ENCODE results near the gene LTB.

The LTB gene

GRCh38 chr6:31534521-31535040 lies 47.6 kb downstream of the LTB start:
- DNase-seq (ENCODE audit: low read depth) = no peak
- no peak overlapping the region for H3K4me3 ChIP-seq (ENCODE audit: low read depth, low read length)
- TF ChIP-seq POLR2A (IDR thresholded peaks at IDR 0.05; ENCODE audit: extremely low read depth, insufficient read length) (no peak), MYC (IDR thresholded peaks at IDR 0.05; ENCODE audit: low read depth, low read length) (no peak)
- TF ChIP-seq, protein P1, sequence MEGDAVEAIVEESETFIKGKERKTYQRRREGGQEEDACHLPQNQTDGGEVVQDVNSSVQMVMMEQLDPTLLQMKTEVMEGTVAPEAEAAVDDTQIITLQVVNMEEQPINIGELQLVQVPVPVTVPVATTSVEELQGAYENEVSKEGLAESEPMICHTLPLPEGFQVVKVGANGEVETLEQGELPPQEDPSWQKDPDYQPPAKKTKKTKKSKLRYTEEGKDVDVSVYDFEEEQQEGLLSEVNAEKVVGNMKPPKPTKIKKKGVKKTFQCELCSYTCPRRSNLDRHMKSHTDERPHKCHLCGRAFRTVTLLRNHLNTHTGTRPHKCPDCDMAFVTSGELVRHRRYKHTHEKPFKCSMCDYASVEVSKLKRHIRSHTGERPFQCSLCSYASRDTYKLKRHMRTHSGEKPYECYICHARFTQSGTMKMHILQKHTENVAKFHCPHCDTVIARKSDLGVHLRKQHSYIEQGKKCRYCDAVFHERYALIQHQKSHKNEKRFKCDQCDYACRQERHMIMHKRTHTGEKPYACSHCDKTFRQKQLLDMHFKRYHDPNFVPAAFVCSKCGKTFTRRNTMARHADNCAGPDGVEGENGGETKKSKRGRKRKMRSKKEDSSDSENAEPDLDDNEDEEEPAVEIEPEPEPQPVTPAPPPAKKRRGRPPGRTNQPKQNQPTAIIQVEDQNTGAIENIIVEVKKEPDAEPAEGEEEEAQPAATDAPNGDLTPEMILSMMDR (IDR thresholded peaks at IDR 0.05; ENCODE audit: low read depth, low read length) = no peak
- TF ChIP-seq, protein P2, sequence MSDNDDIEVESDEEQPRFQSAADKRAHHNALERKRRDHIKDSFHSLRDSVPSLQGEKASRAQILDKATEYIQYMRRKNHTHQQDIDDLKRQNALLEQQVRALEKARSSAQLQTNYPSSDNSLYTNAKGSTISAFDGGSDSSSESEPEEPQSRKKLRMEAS (IDR thresholded peaks at IDR 0.05; ENCODE audit: low read depth, low read length) = no peak

GRCh38 chr6:31534011-31534410 lies 48.2 kb downstream of the LTB start:
- DNase-seq (ENCODE audit: low read depth) = no peak
- TF ChIP-seq, protein P2 (IDR thresholded peaks at IDR 0.05; ENCODE audit: low read depth, low read length) = no peak
- no peak for TF ChIP-seq MYC (IDR thresholded peaks at IDR 0.05; ENCODE audit: low read depth, low read length)
- no peak for TF ChIP-seq POLR2A (IDR thresholded peaks at IDR 0.05; ENCODE audit: extremely low read depth, insufficient read length)
- TF ChIP-seq, protein P1 (IDR thresholded peaks at IDR 0.05; ENCODE audit: low read depth, low read length) = no peak
- no peak overlapping the region for H3K4me3 ChIP-seq (ENCODE audit: low read depth, low read length)

DNA sequence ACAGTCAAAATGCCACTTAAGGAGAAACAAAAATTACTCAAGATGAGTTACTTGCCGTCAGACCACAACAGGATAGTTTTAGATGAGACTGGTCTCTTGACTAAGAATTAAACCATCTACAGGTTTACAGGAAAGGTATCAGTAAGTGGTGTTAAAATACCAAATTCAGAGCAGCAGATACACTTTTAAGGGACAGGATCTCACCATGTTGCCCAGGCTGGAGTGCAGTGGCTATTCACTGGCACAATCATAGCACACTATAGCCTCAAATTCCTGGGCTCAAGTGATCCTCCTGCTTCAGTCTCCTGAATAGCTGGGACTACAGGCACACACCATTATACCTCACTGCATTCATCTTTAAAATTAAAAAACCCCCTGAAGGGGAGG lies 48.8 kb downstream of the LTB start:
- no peak overlapping the region for H3K4me3 ChIP-seq (ENCODE audit: low read depth, low read length)
- no peak for DNase-seq (ENCODE audit: low read depth)
- TF ChIP-seq, protein P2 (IDR thresholded peaks at IDR 0.05; ENCODE audit: low read depth, low read length) = no peak
- no peak for TF ChIP-seq MYC (IDR thresholded peaks at IDR 0.05; ENCODE audit: low read depth, low read length)
- no peak for TF ChIP-seq POLR2A (IDR thresholded peaks at IDR 0.05; ENCODE audit: extremely low read depth, insufficient read length)
- TF ChIP-seq, protein P1 (IDR thresholded peaks at IDR 0.05; ENCODE audit: low read depth, low read length) = no peak

DNA sequence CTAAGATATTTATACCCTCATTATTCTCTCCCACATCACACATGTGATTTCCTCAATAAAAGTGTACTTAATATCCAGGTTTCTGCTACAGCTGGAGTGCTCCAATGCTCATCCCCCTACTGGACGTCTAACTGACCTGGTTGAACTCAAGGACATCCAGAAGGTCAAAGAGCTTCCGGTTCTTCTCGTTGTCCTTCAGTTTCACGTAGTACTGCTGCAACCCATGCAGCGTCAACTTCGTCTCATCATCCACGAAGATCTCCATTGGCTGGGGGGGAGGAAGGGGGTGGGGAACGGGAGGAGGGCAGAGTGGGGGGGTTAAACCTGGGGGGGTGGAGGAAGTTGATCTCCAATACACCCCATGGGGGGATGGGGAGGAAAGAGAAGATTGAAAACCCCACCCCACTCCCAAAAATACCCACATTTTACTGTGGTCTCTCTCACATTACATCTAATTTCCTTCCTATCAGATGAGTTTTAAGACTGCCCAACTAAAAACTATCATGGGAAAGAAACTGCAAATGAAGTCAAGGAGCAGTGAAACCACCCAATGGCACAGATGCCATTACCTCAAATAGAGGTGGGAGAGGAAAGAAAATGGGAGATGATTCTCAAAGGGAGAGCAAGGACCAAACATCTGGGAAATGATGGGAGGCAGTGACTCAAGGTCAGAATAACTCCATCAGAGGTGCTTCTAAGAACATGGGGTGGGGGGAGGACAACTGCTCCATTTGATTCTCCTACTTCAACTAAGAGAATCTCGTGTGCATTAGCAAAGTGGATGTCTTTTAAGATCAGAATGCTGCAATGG lies 49.4 kb downstream of the LTB start:
- no peak for DNase-seq (ENCODE audit: low read depth)
- TF ChIP-seq, protein P2 (IDR thresholded peaks at IDR 0.05; ENCODE audit: low read depth, low read length) = no peak
- TF ChIP-seq, protein P1 (IDR thresholded peaks at IDR 0.05; ENCODE audit: low read depth, low read length) = no peak
- no peak for TF ChIP-seq MYC (IDR thresholded peaks at IDR 0.05; ENCODE audit: low read depth, low read length)
- TF ChIP-seq POLR2A (IDR thresholded peaks at IDR 0.05; ENCODE audit: extremely low read depth, insufficient read length) = no peak
- H3K4me3 ChIP-seq (ENCODE audit: low read depth, low read length) = no peak overlapping the region

DNA sequence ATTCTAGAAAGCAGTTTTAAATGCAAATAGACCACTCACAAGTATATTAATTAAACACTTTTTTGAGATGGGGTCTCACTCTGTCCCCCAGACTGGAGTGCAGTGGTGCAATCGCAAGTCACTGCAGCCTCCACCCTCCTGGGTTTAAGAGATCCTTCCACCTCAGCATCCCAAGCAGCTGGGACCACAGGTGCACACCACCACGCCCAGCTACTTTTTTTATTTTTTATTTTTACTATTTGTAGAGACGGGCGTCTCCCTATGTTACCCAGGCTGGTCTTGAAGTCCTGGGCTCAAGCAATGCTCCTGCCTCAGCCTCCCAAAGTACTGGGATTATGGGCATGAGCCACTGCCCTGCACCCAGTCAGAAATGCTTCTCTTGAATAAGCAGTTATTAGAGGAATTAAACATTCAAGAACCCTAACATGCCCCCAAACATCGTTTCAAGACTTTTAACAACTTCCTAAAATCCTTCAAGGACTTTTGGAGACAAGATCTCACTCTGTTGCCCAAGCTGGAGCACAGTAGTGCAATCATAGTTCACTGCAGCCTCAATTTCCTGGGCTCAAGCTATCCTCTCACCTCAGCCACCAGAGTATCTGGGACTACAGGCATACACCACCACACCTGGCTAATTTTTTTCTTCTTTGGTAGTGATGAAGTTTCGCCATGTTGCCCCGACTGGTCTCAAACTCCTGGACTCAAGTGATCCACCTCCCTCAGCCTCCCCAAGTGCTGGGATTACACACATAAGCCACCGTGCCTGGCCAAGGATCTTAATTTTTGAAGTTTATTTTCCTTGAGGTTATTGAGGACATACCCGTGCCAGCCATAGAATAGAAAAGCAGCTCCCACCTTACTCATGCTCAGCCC lies 50.2 kb downstream of the LTB start:
- TF ChIP-seq MYC (IDR thresholded peaks at IDR 0.05; ENCODE audit: low read depth, low read length) = no peak
- TF ChIP-seq, protein P1 (IDR thresholded peaks at IDR 0.05; ENCODE audit: low read depth, low read length) = no peak
- no peak for TF ChIP-seq POLR2A (IDR thresholded peaks at IDR 0.05; ENCODE audit: extremely low read depth, insufficient read length)
- TF ChIP-seq, protein P2 (IDR thresholded peaks at IDR 0.05; ENCODE audit: low read depth, low read length) = no peak
- H3K4me3 ChIP-seq (ENCODE audit: low read depth, low read length) = no peak overlapping the region
- no peak for DNase-seq (ENCODE audit: low read depth)
